ENCODE results near the gene DQX1. TPM values are rescaled to one million over a fixed set of nuclear protein-coding genes. Genes with fewer than 3 reads are reported as not detected.
A peak's percentile ranks its signal among the peaks of the same experiment; 100 is the strongest.

DQX1 gene
- total and polyA plus RNA-seq, 9 of the 15 experiments (the other 6 are each of a cell fraction or from before 2014, with no cell fraction given) = 0.04 to 0.38 (median 0.18) TPM; not detected in 1

DNA sequence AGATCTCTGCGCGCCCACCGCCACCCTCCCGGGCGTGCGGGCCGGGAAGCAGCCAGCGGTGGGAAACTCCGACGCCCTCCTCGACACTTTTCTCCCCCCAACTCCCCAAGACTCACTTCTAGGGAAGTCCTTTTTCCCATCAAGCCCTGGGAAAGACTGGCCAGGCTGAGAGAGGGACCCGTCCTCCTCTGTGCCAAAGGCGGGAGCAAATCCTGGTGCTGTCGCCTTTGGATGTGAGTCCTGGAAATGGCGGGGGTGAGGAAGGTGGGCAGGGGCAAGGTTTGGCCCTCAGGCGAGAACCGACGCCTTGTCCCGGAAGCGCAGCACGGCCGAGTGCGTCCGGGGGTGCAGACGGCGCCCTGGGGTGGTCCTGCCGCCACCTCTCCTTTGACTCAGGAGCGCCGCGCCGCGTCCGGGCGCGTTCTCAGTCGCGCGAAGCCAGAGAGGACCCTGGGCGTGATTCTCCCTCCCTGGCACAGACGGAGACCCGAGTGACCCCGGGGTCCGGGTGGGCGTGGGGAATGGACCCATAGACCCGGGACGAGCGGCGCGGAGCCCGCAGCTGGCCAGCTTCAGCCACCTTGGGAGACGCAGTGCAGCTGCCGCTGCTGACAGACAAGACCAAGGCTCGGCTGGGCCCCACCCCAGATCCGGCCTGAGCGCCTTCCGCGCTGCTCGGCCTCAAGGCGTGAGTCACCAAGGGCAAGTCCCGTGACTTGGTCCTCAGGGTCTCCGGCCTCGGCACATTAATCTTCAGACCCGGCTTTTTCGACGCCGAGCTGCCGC, 23.1 kb downstream of the DQX1 start (continued):
- TF ChIP-seq ZFP36 (IDR thresholded peaks at IDR 0.05; ENCODE audit: low read depth, low read length, partially characterized antibody) = no peak
- TF ChIP-seq, protein P1, sequence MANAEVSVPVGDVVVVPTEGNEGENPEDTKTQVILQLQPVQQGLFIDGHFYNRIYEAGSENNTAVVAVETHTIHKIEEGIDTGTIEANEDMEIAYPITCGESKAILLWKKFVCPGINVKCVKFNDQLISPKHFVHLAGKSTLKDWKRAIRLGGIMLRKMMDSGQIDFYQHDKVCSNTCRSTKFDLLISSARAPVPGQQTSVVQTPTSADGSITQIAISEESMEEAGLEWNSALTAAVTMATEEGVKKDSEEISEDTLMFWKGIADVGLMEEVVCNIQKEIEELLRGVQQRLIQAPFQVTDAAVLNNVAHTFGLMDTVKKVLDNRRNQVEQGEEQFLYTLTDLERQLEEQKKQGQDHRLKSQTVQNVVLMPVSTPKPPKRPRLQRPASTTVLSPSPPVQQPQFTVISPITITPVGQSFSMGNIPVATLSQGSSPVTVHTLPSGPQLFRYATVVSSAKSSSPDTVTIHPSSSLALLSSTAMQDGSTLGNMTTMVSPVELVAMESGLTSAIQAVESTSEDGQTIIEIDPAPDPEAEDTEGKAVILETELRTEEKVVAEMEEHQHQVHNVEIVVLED (CRISPR knock-in tag; IDR thresholded peaks at IDR 0.05) = peak; percentile 5; the same call in 1 of the 2 replicates
- TF ChIP-seq ZBTB7A (IDR thresholded peaks at IDR 0.05; ENCODE audit: borderline replicate concordance, control insufficient read depth, low read depth, low read length) = peak; percentile 52
- no peak for TF ChIP-seq POLR2B (IDR thresholded peaks at IDR 0.05; ENCODE audit: low read depth, partially characterized antibody)
- TF ChIP-seq ZNF583 (CRISPR knock-in tag; IDR thresholded peaks at IDR 0.05) = no peak
- no peak for TF ChIP-seq SMARCA5 (IDR thresholded peaks at IDR 0.05)
- no peak for TF ChIP-seq HDAC6 (IDR thresholded peaks at IDR 0.05; ENCODE audit: low read depth, low read length)
- peak; percentile 60 for TF ChIP-seq ELF1 (tag; IDR thresholded peaks at IDR 0.05)
- peak; percentile 64; the same call in 1 of the 2 replicates for TF ChIP-seq PHB (CRISPR knock-in tag; IDR thresholded peaks at IDR 0.05)
- TF ChIP-seq, protein P2, sequence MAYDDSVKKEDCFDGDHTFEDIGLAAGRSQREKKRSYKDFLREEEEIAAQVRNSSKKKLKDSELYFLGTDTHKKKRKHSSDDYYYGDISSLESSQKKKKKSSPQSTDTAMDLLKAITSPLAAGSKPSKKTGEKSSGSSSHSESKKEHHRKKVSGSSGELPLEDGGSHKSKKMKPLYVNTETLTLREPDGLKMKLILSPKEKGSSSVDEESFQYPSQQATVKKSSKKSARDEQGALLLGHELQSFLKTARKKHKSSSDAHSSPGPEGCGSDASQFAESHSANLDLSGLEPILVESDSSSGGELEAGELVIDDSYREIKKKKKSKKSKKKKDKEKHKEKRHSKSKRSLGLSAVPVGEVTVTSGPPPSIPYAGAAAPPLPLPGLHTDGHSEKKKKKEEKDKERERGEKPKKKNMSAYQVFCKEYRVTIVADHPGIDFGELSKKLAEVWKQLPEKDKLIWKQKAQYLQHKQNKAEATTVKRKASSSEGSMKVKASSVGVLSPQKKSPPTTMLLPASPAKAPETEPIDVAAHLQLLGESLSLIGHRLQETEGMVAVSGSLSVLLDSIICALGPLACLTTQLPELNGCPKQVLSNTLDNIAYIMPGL (CRISPR knock-in tag; IDR thresholded peaks at IDR 0.05) = peak; percentile 51; the same call in 1 of the 2 replicates
- TF ChIP-seq NCOA4 (IDR thresholded peaks at IDR 0.05; ENCODE audit: partially characterized antibody) = no peak
- peak; percentile 93 for TF ChIP-seq TOE1 (IDR thresholded peaks at IDR 0.05; ENCODE audit: borderline replicate concordance)
- no peak for TF ChIP-seq TOE1 (CRISPR knock-in tag; IDR thresholded peaks at IDR 0.05; ENCODE audit: borderline replicate concordance, low read depth)
- no peak for TF ChIP-seq ZNF395 (CRISPR knock-in tag; IDR thresholded peaks at IDR 0.05)
- TF ChIP-seq RERE (CRISPR knock-in tag; IDR thresholded peaks at IDR 0.05; ENCODE audit: borderline replicate concordance) = no peak
- peak; percentile 56; the same call in 1 of the 2 replicates for TF ChIP-seq CBX1 (IDR thresholded peaks at IDR 0.05; ENCODE audit: low read depth)
- no peak for TF ChIP-seq SREBF2 (CRISPR knock-in tag; IDR thresholded peaks at IDR 0.05)
- no peak for TF ChIP-seq NR2F6 (CRISPR knock-in tag; IDR thresholded peaks at IDR 0.05)

Data from K562 (cell line).